Measurements from ENCODE around the gene ELOVL5.

- TF ChIP-seq CTCF (IDR thresholded peaks at IDR 0.05; ENCODE audit: low read depth, low read length) (no peak), MAX (IDR thresholded peaks at IDR 0.05; ENCODE audit: low read depth, low read length) (no peak)
Observed at GRCh38 chr6:53311586-53311935, 37.2 kb downstream of the ELOVL5 start.

Measured in NB4 (cell line).